HG03159 (cell line): ENCODE results near the gene KIRREL3.
A peak's percentile ranks its signal among the peaks of the same experiment; 100 is the strongest.

Experiments
- ATAC-seq: cut with Tn5 transposase; IDR thresholded peaks from one replicate; pipeline ENCODE4 v1.9.1; 2021; ENCODE audit warnings: mild to moderate bottlenecking, moderate library complexity; ENCODE audit not compliant: unreplicated experiment

The KIRREL3 gene

GRCh38 chr11:126459691-126460281 is 540.8 kb downstream of the KIRREL3 start:
- no peak for ATAC-seq

- ATAC-seq, result no peak
Measured at GRCh38 chr11:126457817-126458216, 542.8 kb downstream of the KIRREL3 start.

- no peak for ATAC-seq
Measured at GRCh38 chr11:126456783-126457542, 543.6 kb downstream of the KIRREL3 start.

GRCh38 chr11:126456089-126456488 is 544.5 kb downstream of the KIRREL3 start:
- ATAC-seq, result no peak

- ATAC-seq, result no peak
Measured at GRCh38 chr11:126452241-126453101, 548.1 kb downstream of the KIRREL3 start.

- ATAC-seq, result no peak
Measured at GRCh38 chr11:126451211-126451802, 549.3 kb downstream of the KIRREL3 start.

- ATAC-seq, result no peak
Measured at GRCh38 chr11:126450806-126451205, 549.8 kb downstream of the KIRREL3 start.

- no peak for ATAC-seq
Measured at GRCh38 chr11:126450198-126450597, 550.4 kb downstream of the KIRREL3 start.

- ATAC-seq, result no peak
Measured at GRCh38 chr11:126446581-126446980, 554.0 kb downstream of the KIRREL3 start.

GRCh38 chr11:126444072-126444471 is 556.5 kb downstream of the KIRREL3 start:
- no peak for ATAC-seq

GRCh38 chr11:126443120-126443519 is 557.5 kb downstream of the KIRREL3 start:
- ATAC-seq, result no peak

- peak; percentile 71 for ATAC-seq
Measured at GRCh38 chr11:126440792-126441514, 559.6 kb downstream of the KIRREL3 start.

GRCh38 chr11:126440276-126440675 is 560.3 kb downstream of the KIRREL3 start:
- ATAC-seq, result no peak

- no peak for ATAC-seq
Measured at GRCh38 chr11:126438691-126439090, 561.9 kb downstream of the KIRREL3 start.

- ATAC-seq, result no peak
Measured at GRCh38 chr11:126438272-126438671, 562.3 kb downstream of the KIRREL3 start.

- no peak for ATAC-seq
Measured at GRCh38 chr11:126437731-126438130, 562.8 kb downstream of the KIRREL3 start.

GRCh38 chr11:126436209-126436755 is 564.3 kb downstream of the KIRREL3 start:
- no peak for ATAC-seq

- no peak for ATAC-seq
Measured at GRCh38 chr11:126434950-126435335, 565.6 kb downstream of the KIRREL3 start.

- ATAC-seq, result no peak
Measured at GRCh38 chr11:126433989-126434949, 566.3 kb downstream of the KIRREL3 start.
